Activated T-cell treated with anti-CD3 and anti-CD28 coated beads for 1 hour (primary cell): ENCODE measurements around the gene TMEM47.

Experiments used
- DNase-seq: peaks from one replicate; pipeline ENCODE4 v3.0.0-alpha.2; 2020; ENCODE audit warnings: low read depth

TMEM47 gene

DNA sequence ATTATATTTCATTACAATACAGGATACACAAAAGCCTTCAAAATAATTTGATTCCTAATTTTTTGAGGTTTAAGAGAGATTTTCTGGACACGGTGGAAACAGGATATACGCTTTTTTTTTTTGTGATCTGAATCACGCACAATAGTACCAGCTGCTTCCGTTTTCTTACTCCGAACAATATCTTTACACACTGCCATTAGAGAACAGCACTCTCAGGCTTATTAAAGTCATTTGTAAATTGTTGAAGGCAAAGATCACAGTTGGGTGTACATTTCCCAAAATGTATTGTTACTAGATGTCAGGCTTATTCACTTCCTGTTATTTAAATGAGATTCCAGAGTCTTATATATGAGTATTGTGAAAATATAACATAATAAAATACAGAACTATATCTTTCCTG, 71.5 kb downstream of the TMEM47 start:
- no peak for DNase-seq

DNA sequence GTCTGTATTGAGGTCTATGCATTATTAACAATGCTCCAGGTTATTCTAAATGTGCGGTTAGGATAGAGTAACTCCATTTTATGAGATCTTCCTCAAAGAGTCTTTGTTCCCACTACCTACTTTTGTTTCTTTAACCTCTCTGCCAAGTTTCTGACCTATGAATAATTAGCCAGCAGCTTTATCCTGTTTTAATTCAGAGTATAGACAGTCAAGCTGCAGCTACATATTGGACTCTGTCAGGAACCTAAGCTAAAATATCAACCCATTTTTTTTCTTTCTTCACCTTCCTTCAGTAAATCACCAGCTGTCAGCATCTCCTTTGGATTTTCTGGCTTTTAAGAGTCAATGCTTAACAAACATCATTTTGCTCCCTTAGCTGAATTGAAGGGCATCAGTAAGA, 72.3 kb downstream of the TMEM47 start:
- DNase-seq, result no peak

DNA sequence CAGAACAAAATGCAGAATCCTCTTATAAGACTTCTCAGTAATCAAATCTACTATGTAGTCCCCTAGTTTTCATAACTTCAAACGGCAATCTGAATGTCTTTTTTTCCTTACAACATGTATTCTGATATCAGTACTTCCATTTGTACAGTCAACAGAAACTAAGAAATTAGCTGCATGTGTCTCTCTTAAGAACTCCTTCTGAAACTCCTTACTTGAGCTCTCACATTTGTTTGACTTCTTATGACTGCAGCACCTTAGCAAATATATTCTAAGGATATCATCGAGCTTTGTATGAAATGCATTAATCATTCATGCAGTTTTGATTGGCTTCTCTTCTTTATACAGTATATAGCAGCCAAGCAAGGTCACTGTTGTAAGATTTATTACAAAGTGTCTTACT, 77.0 kb downstream of the TMEM47 start:
- DNase-seq, result no peak

DNA sequence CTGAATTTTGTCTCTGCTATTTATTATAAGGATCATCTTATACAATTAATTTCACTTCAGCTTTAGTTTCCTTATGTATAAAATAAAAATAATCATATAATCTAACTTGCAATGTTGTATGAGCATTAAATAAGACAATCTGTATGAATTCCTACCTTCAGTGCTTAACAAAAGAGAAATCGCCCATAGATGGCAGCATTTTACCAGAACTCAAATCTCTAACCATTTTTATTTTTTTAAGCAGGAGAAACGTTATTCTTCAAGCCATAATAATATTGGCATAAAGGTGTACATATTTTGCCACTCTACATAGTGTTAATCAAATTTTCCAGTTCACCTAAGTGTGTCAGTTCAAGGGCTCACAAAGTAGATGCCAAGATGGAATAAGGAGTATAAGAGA, 78.8 kb downstream of the TMEM47 start:
- DNase-seq, result no peak
